Measurements from ENCODE around the gene SKIC8.

The SKIC8 gene

GRCh38 chr15:78299101-78299930 lies at the start of gene SKIC8:
TSS of gene SKIC8 (minus strand) at chr15:78299609. CDS start at chr15:78295686, 3,923 bp downstream.
- peak; percentile 66 to 76 for DNase-seq (ENCODE audit: low read depth in 2 of 2, low spot score in 1 of 2)

- no peak for DNase-seq (ENCODE audit: low read depth in 2 of 2, low spot score in 1 of 2)
Measured at GRCh38 chr15:78347586-78348543, 48.5 kb upstream of the SKIC8 start.

- no peak for DNase-seq (ENCODE audit: low read depth in 2 of 2, low spot score in 1 of 2)
Measured at GRCh38 chr15:78345396-78346125, 46.2 kb upstream of the SKIC8 start.

- DNase-seq (ENCODE audit: low read depth in 2 of 2, low spot score in 1 of 2): no peak
Measured at GRCh38 chr15:78343276-78344060, 44.1 kb upstream of the SKIC8 start.

- no peak for DNase-seq (ENCODE audit: low read depth in 2 of 2, low spot score in 1 of 2)
Measured at GRCh38 chr15:78342021-78342420, 42.6 kb upstream of the SKIC8 start.

- DNase-seq (ENCODE audit: low read depth in 2 of 2, low spot score in 1 of 2): no peak
Measured at GRCh38 chr15:78341057-78341987, 41.9 kb upstream of the SKIC8 start.

- DNase-seq (ENCODE audit: low read depth in 2 of 2, low spot score in 1 of 2): no peak
Measured at GRCh38 chr15:78340231-78341056, 41.0 kb upstream of the SKIC8 start, which contains the start of gene CRABP1. TSS of gene CRABP1 (plus strand) at chr15:78340353. CDS start at chr15:78340429, 76 bp downstream.

GRCh38 chr15:78339559-78339958 lies 40.1 kb upstream of the SKIC8 start:
- no peak for DNase-seq (ENCODE audit: low read depth in 2 of 2, low spot score in 1 of 2)

- DNase-seq (ENCODE audit: low read depth in 2 of 2, low spot score in 1 of 2): no peak
Measured at GRCh38 chr15:78338781-78339180, 39.4 kb upstream of the SKIC8 start.

GRCh38 chr15:78335985-78336384 lies 36.6 kb upstream of the SKIC8 start:
- no peak for DNase-seq (ENCODE audit: low read depth in 2 of 2, low spot score in 1 of 2)

- DNase-seq (ENCODE audit: low read depth in 2 of 2, low spot score in 1 of 2): no peak
Measured at GRCh38 chr15:78334845-78335244, 35.4 kb upstream of the SKIC8 start.

GRCh38 chr15:78329625-78330024 lies 30.2 kb upstream of the SKIC8 start:
- DNase-seq (ENCODE audit: low read depth in 2 of 2, low spot score in 1 of 2): no peak

GRCh38 chr15:78327466-78327865 lies 28.1 kb upstream of the SKIC8 start:
- no peak for DNase-seq (ENCODE audit: low read depth in 2 of 2, low spot score in 1 of 2)

- DNase-seq (ENCODE audit: low read depth in 2 of 2, low spot score in 1 of 2): no peak
Measured at GRCh38 chr15:78325092-78325843, 25.9 kb upstream of the SKIC8 start.

- no peak for DNase-seq (ENCODE audit: low read depth in 2 of 2, low spot score in 1 of 2)
Measured at GRCh38 chr15:78324144-78324543, 24.7 kb upstream of the SKIC8 start.

GRCh38 chr15:78323693-78324092 lies 24.3 kb upstream of the SKIC8 start:
- DNase-seq (ENCODE audit: low read depth in 2 of 2, low spot score in 1 of 2): no peak

- DNase-seq (ENCODE audit: low read depth in 2 of 2, low spot score in 1 of 2): no peak
Measured at GRCh38 chr15:78322724-78323521, 23.5 kb upstream of the SKIC8 start.
